IMR-90 (cell line): Measurements from ENCODE around the gene NTRK2. TPM values are rescaled to one million over a fixed set of nuclear protein-coding genes. Genes with fewer than 3 reads are reported as not detected.

Experiments
- ATAC-seq: fragments of 200-7000 bp; cut with Tn5 transposase; 2 replicates; pipeline ENCODE4 v1.9.1; 2020; ENCODE audit warnings: low read depth, mild to moderate bottlenecking, moderate library complexity
- BruUV-seq: library from RNA; stranded (reverse); fragments of 400-500 nt; replicated peaks from 2 replicates; lab custom pipeline; 2021; lab: Mats Ljungman, UMichigan
- CTCF ChIA-PET: fragments of 300-600 bp; formaldehyde crosslinking; extraction: SDS; loops from one replicate; lab custom pipeline; 2021; ENCODE audit warnings: antibody characterized with exemption; lab: Yijun Ruan, JAX
- POLR2A ChIA-PET: fragments of 300-600 bp; sonication (Branson Sonifier 250); formaldehyde crosslinking; loops from one replicate; lab custom pipeline; 2022; ENCODE audit warnings: antibody characterized with exemption; ENCODE audit not compliant: unreplicated experiment; lab: Charles Lee
- DNase-seq: peaks from one replicate; pipeline ENCODE4 v3.0.0; 2013
- H2AFZ ChIP-seq: replicated peaks from 2 replicates; pipeline ENCODE3; 2013; ENCODE audit warnings: low read length, mild to moderate bottlenecking; ENCODE audit not compliant: poor library complexity
- H2AK5ac ChIP-seq: 2 replicates; pipeline ENCODE4 v1.6.1; 2013; ENCODE audit warnings: low read depth, low read length, inconsistent platforms
- H2AK9ac ChIP-seq: replicated peaks from 2 replicates; pipeline ENCODE3; 2013; ENCODE audit warnings: mild to moderate bottlenecking, low read depth, low read length, moderate library complexity; ENCODE audit not compliant: poor library complexity
- H2BK120ac ChIP-seq: 2 replicates; pipeline ENCODE4 v1.6.1; 2013; ENCODE audit warnings: low read depth, low read length, inconsistent platforms
- H2BK15ac ChIP-seq: 3 replicates; pipeline ENCODE4 v1.6.1; 2013; ENCODE audit warnings: low read depth, low read length, inconsistent platforms
- H2BK20ac ChIP-seq: 2 replicates; pipeline ENCODE4 v1.6.1; 2013; ENCODE audit warnings: low read depth, mild to moderate bottlenecking, inconsistent platforms, low read length, moderate library complexity
- H2BK5ac ChIP-seq: 2 replicates; pipeline ENCODE4 v1.6.1; 2013; ENCODE audit warnings: mild to moderate bottlenecking, low read depth, low read length, inconsistent platforms; ENCODE audit not compliant: poor library complexity, severe bottlenecking
- H3K14ac ChIP-seq: replicated peaks from 2 replicates; pipeline ENCODE4 v1.6.1; 2013; ENCODE audit warnings: low read depth, low read length, inconsistent platforms
- H3K18ac ChIP-seq: 2 replicates; pipeline ENCODE4 v1.6.1; 2013; ENCODE audit warnings: low read depth, low read length, control low read depth
- H3K23ac ChIP-seq: 2 replicates; pipeline ENCODE4 v1.6.1; 2013; ENCODE audit warnings: low read depth, low read length, inconsistent platforms
- H3K27ac ChIP-seq: 2 replicates; pipeline ENCODE4 v1.5.1; 2013; ENCODE audit warnings: mild to moderate bottlenecking, control low read depth, low read length; ENCODE audit not compliant: insufficient read depth
- H3K27me3 ChIP-seq: 2 replicates; pipeline ENCODE4 v1.6.1; 2013; ENCODE audit warnings: low read length; ENCODE audit not compliant: control insufficient read depth, insufficient read depth
- H3K36me3 ChIP-seq: 2 replicates; pipeline ENCODE4 v1.6.1; 2013; ENCODE audit warnings: low read length, mixed read lengths; ENCODE audit not compliant: control insufficient read depth, insufficient read depth
- H3K4ac ChIP-seq: 2 replicates; pipeline ENCODE4 v1.6.1; 2013; ENCODE audit warnings: low read depth, low read length, inconsistent platforms
- H3K4me1 ChIP-seq: 2 replicates; pipeline ENCODE4 v1.6.1; 2013; ENCODE audit warnings: low read length, mixed read lengths; ENCODE audit not compliant: control insufficient read depth, insufficient read depth
- H3K4me2 ChIP-seq: 2 replicates; pipeline ENCODE4 v1.6.1; 2013; ENCODE audit warnings: low read depth, mild to moderate bottlenecking, control low read depth, low read length, moderate library complexity
- H3K4me3 ChIP-seq: 2 replicates; pipeline ENCODE4 v1.5.1; 2013; ENCODE audit warnings: low read depth, mild to moderate bottlenecking, control low read depth, low read length, moderate library complexity; ENCODE audit not compliant: insufficient read depth
- H3K56ac ChIP-seq: 2 replicates; pipeline ENCODE4 v1.6.1; 2013; ENCODE audit warnings: low read length, inconsistent platforms; ENCODE audit not compliant: insufficient read depth; ENCODE audit errors: extremely low read depth
- H3K79me1 ChIP-seq, 2 experiments: 2 replicates each; pipeline ENCODE4 v1.6.1; 2013; ENCODE audit warnings: low read length in 2 of 2, inconsistent platforms in 1 of 2, low read depth in 1 of 2
- H3K9ac ChIP-seq: 2 replicates; pipeline ENCODE4 v1.6.1; 2013; ENCODE audit warnings: low read depth, low read length, control low read depth
- H3K9me1 ChIP-seq: 2 replicates; pipeline ENCODE4 v1.6.1; 2013; ENCODE audit warnings: low read length, inconsistent platforms; ENCODE audit not compliant: insufficient read depth
- H3K9me3 ChIP-seq: 2 replicates; pipeline ENCODE4 v1.6.1; 2013; ENCODE audit warnings: low read length; ENCODE audit not compliant: control insufficient read depth, insufficient read depth
- H4K20me1 ChIP-seq: 2 replicates; pipeline ENCODE4 v1.6.1; 2013; ENCODE audit warnings: low read length, inconsistent platforms; ENCODE audit not compliant: insufficient read depth
- H4K5ac ChIP-seq: 2 replicates; pipeline ENCODE4 v1.6.1; 2013; ENCODE audit warnings: mild to moderate bottlenecking, low read depth, low read length, control low read depth
- H4K8ac ChIP-seq, 2 experiments: 2 replicates each; pipeline ENCODE4 v1.6.1; 2013; ENCODE audit warnings: low read depth in 2 of 2, low read length in 2 of 2, control low read depth in 1 of 2, inconsistent platforms in 1 of 2
- H4K91ac ChIP-seq: 2 replicates; pipeline ENCODE4 v1.6.1; 2013; ENCODE audit warnings: low read depth, low read length, inconsistent platforms; ENCODE audit not compliant: insufficient read depth
- BHLHE40 ChIP-seq: fragments of 150-350 bp; IDR thresholded peaks from 2 replicates; pipeline ENCODE4 v1.6.1; 2016; ENCODE audit warnings: mild to moderate bottlenecking, low read depth, low read length
- CEBPB ChIP-seq: IDR thresholded peaks from 2 replicates; pipeline ENCODE4 v1.6.1; 2012; ENCODE audit warnings: low read depth, low read length, improper control_type of control experiment
- CHD1 ChIP-seq: IDR thresholded peaks from 2 replicates; pipeline ENCODE4 v1.6.1; 2012; ENCODE audit warnings: low read depth, low read length, improper control_type of control experiment
- CTCF ChIP-seq: conservative IDR thresholded peaks from 2 replicates; pipeline ENCODE4 v1.5.1; 2012; ENCODE audit warnings: mild to moderate bottlenecking, low read depth, low read length, improper control_type of control experiment
- FOS ChIP-seq: fragments of 150-350 bp; IDR thresholded peaks from 2 replicates; pipeline ENCODE4 v1.6.1; 2016; ENCODE audit warnings: low read depth, low read length
- MAFK ChIP-seq: IDR thresholded peaks from 2 replicates; pipeline ENCODE4 v1.6.1; 2012; ENCODE audit warnings: low read depth, low read length, improper control_type of control experiment
- MAZ ChIP-seq: IDR thresholded peaks from 2 replicates; pipeline ENCODE4 v1.6.1; 2012; ENCODE audit warnings: low read depth, mild to moderate bottlenecking, low read length, improper control_type of control experiment, moderate library complexity, borderline replicate concordance
- MXI1 ChIP-seq: IDR thresholded peaks from 2 replicates; pipeline ENCODE4 v1.6.1; 2012; ENCODE audit warnings: low read depth, mild to moderate bottlenecking, low read length, moderate library complexity, borderline replicate concordance
- NFE2L2 ChIP-seq: fragments of 150-350 bp; IDR thresholded peaks from 2 replicates; pipeline ENCODE4 v1.6.1; 2016; ENCODE audit warnings: low read depth, mild to moderate bottlenecking, low read length
- POLR2A ChIP-seq: IDR thresholded peaks from 2 replicates; pipeline ENCODE4 v1.6.1; 2012; ENCODE audit warnings: mild to moderate bottlenecking, low read depth, low read length
- RAD21 ChIP-seq: IDR thresholded peaks from 2 replicates; pipeline ENCODE4 v1.6.1; 2012; ENCODE audit warnings: low read length, improper control_type of control experiment
- RCOR1 ChIP-seq: IDR thresholded peaks from 2 replicates; pipeline ENCODE4 v1.6.1; 2012; ENCODE audit warnings: mild to moderate bottlenecking, low read length, improper control_type of control experiment; ENCODE audit not compliant: insufficient replicate concordance
- RFX5 ChIP-seq: IDR thresholded peaks from 2 replicates; pipeline ENCODE4 v1.8.0; 2012; ENCODE audit warnings: low read depth, mild to moderate bottlenecking, low read length, moderate library complexity
- SMC3 ChIP-seq: fragments of 150-350 bp; IDR thresholded peaks from 2 replicates; pipeline ENCODE4 v1.6.1; 2016; ENCODE audit warnings: low read depth, mild to moderate bottlenecking, antibody characterized with exemption, low read length, moderate library complexity
- WGBS, 2 experiments: methylation state at CpG; one replicate each; pipeline versions ENCODE4 v1.1.5 to v1.1.7; 2013; ENCODE audit warnings: missing lambda C conversion rate in 2 of 2; ENCODE audit not compliant: insufficient read length in 1 of 2; ENCODE audit errors: extremely low coverage in 2 of 2; 5-methylcytosine and 5-hydroxymethylcytosine counted together
- dilution Hi-C: fragments of 300-500 bp; cut with HindIII; formaldehyde crosslinking; loops from one replicate; pipeline ENCODE4 v1.14.3; 2018; ENCODE audit warnings: low sequenced_read_pairs; ENCODE audit not compliant: unreplicated experiment
- in situ Hi-C: fragments of 300-500 bp; cut with MboI; formaldehyde crosslinking; loops from 3 replicates; pipeline ENCODE4 v1.14.3; 2019; ENCODE audit warnings: low sequenced_read_pairs, inconsistent platforms, mixed read lengths
- intact Hi-C: fragments of 100-400 bp; cut with micrococcal nuclease; formaldehyde crosslinking; loops from 2 replicates; pipeline ENCODE4 v1.10.0; 2022
- polyA plus RNA-seq, 3 experiments: library from polyadenylated mRNA; depleted of rRNA; stranded (reverse); fragments of >200 nt; gene quantifications; 2 replicates each; pipeline ENCODE4 v1.2.3, GENCODE V29; 2012; ENCODE audit warnings: low replicate concordance in 1 of 3
- total RNA-seq: library from RNA; depleted of rRNA; stranded (reverse); fragments of >200 nt; gene quantifications from 2 replicates; pipeline ENCODE4 v1.2.3, GENCODE V29; 2012
- TF ChIP-seq, protein P1 (sequence below): fragments of 150-350 bp; IDR thresholded peaks from 2 replicates; pipeline ENCODE4 v1.6.1; 2016; ENCODE audit warnings: low read depth, mild to moderate bottlenecking, low read length, moderate library complexity, borderline replicate concordance
- TF ChIP-seq, protein P2 (sequence below): fragments of 150-350 bp; IDR thresholded peaks from 2 replicates; pipeline ENCODE4 v1.6.1; 2017; ENCODE audit warnings: mild to moderate bottlenecking, antibody characterized with exemption, low read length, low read depth

NTRK2 gene
- total and polyA plus RNA-seq, 2 of the 4 experiments (the other 2 are of a cell fraction), result under 0.01 to 0.02 TPM

GRCh38 chr9:84688956-84689355 lies 19.4 kb downstream of the NTRK2 start:
- ATAC-seq (no peak), DNase-seq (no peak)
- no peak overlapping the region for H2BK120ac ChIP-seq
- H3K4ac ChIP-seq, result no peak overlapping the region
- no peak overlapping the region for H2BK15ac ChIP-seq
- no peaks in the 10 kb centered on the region for H3K27me3 ChIP-seq
- no peaks in the 10 kb centered on the region for H4K20me1 ChIP-seq
- intact Hi-C loops, result no loop called here
- no peaks in the 10 kb centered on the region for H3K4me1 ChIP-seq
- 17% methylated on average over 1 of the region's 4 CpGs; no CpG with 5 or more reads in 1 of the 2 experiments for WGBS, 2 experiments
- H3K4me2 ChIP-seq, result no peak overlapping the region
- no peak overlapping the region for H3K9ac ChIP-seq
- no peak overlapping the region for H2AK9ac ChIP-seq
- BruUV-seq, result no TSS peak
- no peak overlapping the region for H2BK5ac ChIP-seq
- CTCF ChIA-PET, result interaction anchor here (0.6 kb wide), 1 partner anchor 54 kb away, joined by 3 read pairs; no protein-coding TSS in a partner anchor
- TF ChIP-seq CHD1 (no peak), NFE2L2 (no peak), MXI1 (no peak), POLR2A (no peak), RAD21 (no peak), MAZ (no peak), CEBPB (no peak), BHLHE40 (no peak), SMC3 (no peak), RCOR1 (no peak), RFX5 (no peak), CTCF (no peak), FOS (no peak), MAFK (no peak)
- TF ChIP-seq, protein P1, sequence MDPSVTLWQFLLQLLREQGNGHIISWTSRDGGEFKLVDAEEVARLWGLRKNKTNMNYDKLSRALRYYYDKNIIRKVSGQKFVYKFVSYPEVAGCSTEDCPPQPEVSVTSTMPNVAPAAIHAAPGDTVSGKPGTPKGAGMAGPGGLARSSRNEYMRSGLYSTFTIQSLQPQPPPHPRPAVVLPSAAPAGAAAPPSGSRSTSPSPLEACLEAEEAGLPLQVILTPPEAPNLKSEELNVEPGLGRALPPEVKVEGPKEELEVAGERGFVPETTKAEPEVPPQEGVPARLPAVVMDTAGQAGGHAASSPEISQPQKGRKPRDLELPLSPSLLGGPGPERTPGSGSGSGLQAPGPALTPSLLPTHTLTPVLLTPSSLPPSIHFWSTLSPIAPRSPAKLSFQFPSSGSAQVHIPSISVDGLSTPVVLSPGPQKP, result no peak
- TF ChIP-seq, protein P2, sequence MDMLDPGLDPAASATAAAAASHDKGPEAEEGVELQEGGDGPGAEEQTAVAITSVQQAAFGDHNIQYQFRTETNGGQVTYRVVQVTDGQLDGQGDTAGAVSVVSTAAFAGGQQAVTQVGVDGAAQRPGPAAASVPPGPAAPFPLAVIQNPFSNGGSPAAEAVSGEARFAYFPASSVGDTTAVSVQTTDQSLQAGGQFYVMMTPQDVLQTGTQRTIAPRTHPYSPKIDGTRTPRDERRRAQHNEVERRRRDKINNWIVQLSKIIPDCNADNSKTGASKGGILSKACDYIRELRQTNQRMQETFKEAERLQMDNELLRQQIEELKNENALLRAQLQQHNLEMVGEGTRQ, result no peak
- no peak overlapping the region for H2AFZ ChIP-seq
- no peak overlapping the region for H4K5ac ChIP-seq
- peaks cover 3% of the 10 kb centered on the region; the same call in 1 of the 2 replicates for H3K9me3 ChIP-seq
- no peak overlapping the region for H3K27ac ChIP-seq
- H3K14ac ChIP-seq, result no peak overlapping the region
- H3K56ac ChIP-seq, result no peak overlapping the region
- no peaks in the 10 kb centered on the region for H3K9me1 ChIP-seq
- H3K36me3 ChIP-seq, result no peaks in the 10 kb centered on the region
- H2BK20ac ChIP-seq, result no peak overlapping the region
- H4K8ac ChIP-seq, result no peak overlapping the region
- H3K79me1 ChIP-seq, result no peaks in the 10 kb centered on the region
- POLR2A ChIA-PET, result no interaction called here
- in situ Hi-C loops, result no loop called here
- dilution Hi-C loops, result no loop called here
- H4K91ac ChIP-seq, result no peak overlapping the region
- H2AK5ac ChIP-seq, result no peak overlapping the region
- H3K23ac ChIP-seq, result no peak overlapping the region
- no peak overlapping the region for H3K18ac ChIP-seq
- no peak overlapping the region for H3K4me3 ChIP-seq
